ENCODE results near the gene GPR84. TPM values are rescaled to one million over a fixed set of nuclear protein-coding genes. Genes with fewer than 3 reads are reported as not detected.

The GPR84 gene
- total and polyA plus RNA-seq, 9 of the 15 experiments (the other 6 are each of a cell fraction or from before 2014, with no cell fraction given), result 0.07 to 0.18 (median 0.11) TPM; not detected in 5

- TF ChIP-seq MLLT1 (IDR thresholded peaks at IDR 0.05) (no peak), ARID1B (IDR thresholded peaks at IDR 0.05) (0 out of 2 replicates have a peak, but pooled peaks have one; percentile 8), ZC3H11A (IDR thresholded peaks at IDR 0.05; ENCODE audit: low read depth, low read length) (0 out of 2 replicates have a peak, but pooled peaks have one; percentile 63), CTBP1 (IDR thresholded peaks at IDR 0.05; ENCODE audit: borderline replicate concordance) (peak; percentile 68; the same call in 1 of the 2 replicates), ATF7 (IDR thresholded peaks at IDR 0.05) (0 out of 2 replicates have a peak, but pooled peaks have one; percentile 27), CHD2 (IDR thresholded peaks at IDR 0.05; ENCODE audit: low read depth, low read length) (no peak), DEAF1 (CRISPR knock-in tag; IDR thresholded peaks at IDR 0.05) (peak; percentile 41; the same call in 1 of the 2 replicates), ATF6 (CRISPR knock-in tag; IDR thresholded peaks at IDR 0.05) (no peak), SMARCA5 (IDR thresholded peaks at IDR 0.05) (peak; percentile 83), CBX3 (IDR thresholded peaks at IDR 0.05; ENCODE audit: borderline replicate concordance in 1 of 2, low read length in 2 of 2) (peak in 1 of 2 experiments; percentile 93; a peak in 2 of 3 replicates), DACH1 (IDR thresholded peaks at IDR 0.05; ENCODE audit: partially characterized antibody) (no peak), ESRRA (IDR thresholded peaks at IDR 0.05; ENCODE audit: borderline replicate concordance, low read depth) (peak; percentile 65; the same call in 1 of the 2 replicates), JUN (IDR thresholded peaks at IDR 0.05; ENCODE audit: borderline replicate concordance, low read depth, low read length) (no peak), JUN (CRISPR knock-in tag; IDR thresholded peaks at IDR 0.05; ENCODE audit: borderline replicate concordance) (no peak), RCOR1 (IDR thresholded peaks at IDR 0.05; ENCODE audit: borderline replicate concordance in 1 of 2, low read depth in 2 of 2, low read length in 2 of 2) (peak in 1 of 2 experiments; percentile 24; a peak in 1 of 4 replicates), HCFC1 (IDR thresholded peaks at IDR 0.05; ENCODE audit: low read depth, low read length) (no peak), POLR3A (IDR thresholded peaks at IDR 0.05; ENCODE audit: borderline replicate concordance, extremely low read depth, insufficient read depth, insufficient read length) (no peak), BHLHE40 (IDR thresholded peaks at IDR 0.05; ENCODE audit: low read length) (no peak), MCM5 (IDR thresholded peaks at IDR 0.05; ENCODE audit: low read depth) (no peak), ETS2 (tag; IDR thresholded peaks at IDR 0.05; ENCODE audit: borderline replicate concordance, poor library complexity, severe bottlenecking) (no peak), E2F4 (CRISPR knock-in tag; IDR thresholded peaks at IDR 0.05; ENCODE audit: low read depth) (no peak), ETV5 (CRISPR knock-in tag; IDR thresholded peaks at IDR 0.05; ENCODE audit: low read depth) (no peak)
Measured at GRCh38 chr12:54394281-54394719, 30.0 kb upstream of the GPR84 start (continued).

All from K562 (cell line).